Thyroid gland (tissue), 4 donors: ENCODE measurements around the gene PHB1. TPM values are rescaled to one million over a fixed set of nuclear protein-coding genes. Genes with fewer than 3 reads are reported as not detected.

Experiments
- DNase-seq, 2 donors: peaks; one replicate each; pipeline ENCODE4 v3.0.0-alpha.2; 2019
- H3K27ac ChIP-seq, 3 donors: fragments of 200-600 bp; sonication (generic); 1 replicate in 2 of 3; 2 replicates in 1 of 3; pipeline ENCODE4 v1.5.1; 2016 to 2019; ENCODE audit warnings: mild to moderate bottlenecking in 1 of 3, moderate library complexity in 1 of 3
- H3K27me3 ChIP-seq: fragments of 200-600 bp; sonication (generic); one replicate; pipeline ENCODE4 v1.5.1; 2019
- H3K36me3 ChIP-seq, 2 donors: fragments of 200-600 bp; sonication (generic); one replicate each; pipeline ENCODE4 v1.5.1; 2016 to 2019
- H3K4me1 ChIP-seq, 2 donors: fragments of 200-600 bp; sonication (generic); one replicate each; pipeline ENCODE4 v1.5.1; 2017 to 2019
- H3K4me3 ChIP-seq, 3 donors: fragments of 200-600 bp; sonication (generic); replicated peaks in 1 of 3; 1 replicate in 2 of 3; 2 replicates in 1 of 3; pipeline ENCODE4 v1.5.1; 2016; ENCODE audit warnings: mild to moderate bottlenecking in 1 of 3
- H3K9me3 ChIP-seq: fragments of 200-600 bp; sonication (generic); one replicate; pipeline ENCODE4 v1.5.1; 2017
- POLR2A ChIP-seq, 2 donors: fragments of 450-650 bp; IDR thresholded peaks; one replicate each; pipeline ENCODE4 v1.6.1; 2017; ENCODE audit warnings: antibody characterized with exemption in 2 of 2, mild to moderate bottlenecking in 2 of 2, moderate library complexity in 1 of 2
- WGBS, 2 donors: methylation state at CpG; one replicate each; pipeline ENCODE4 v1.1.5; 2017; 5-methylcytosine and 5-hydroxymethylcytosine counted together
- intact Hi-C: fragments of 100-400 bp; cut with DNase I; formaldehyde crosslinking; loops from one replicate; pipeline ENCODE4 v1.15.1; 2023
- total RNA-seq, 4 donors: library from RNA; depleted of rRNA; stranded (reverse); fragments of >200 nt; gene quantifications; one replicate each; pipeline ENCODE4 v1.2.3, GENCODE V29; 2016
- TF ChIP-seq, protein P1 (sequence below), 6 experiments: fragments of 200-600 bp in 3 of 6; fragments of 450-650 bp in 3 of 6; sonication (generic) in 3 of 6; IDR thresholded peaks; one replicate each; pipeline ENCODE4 v1.5.1; 2016 to 2019; ENCODE audit warnings: antibody characterized with exemption in 6 of 6, mild to moderate bottlenecking in 2 of 6, inconsistent platforms in 1 of 6, moderate library complexity in 1 of 6

The PHB1 gene
- total RNA-seq, 4 donors from 2014 or later: 77.5 to 129 (median 103) TPM

DNA sequence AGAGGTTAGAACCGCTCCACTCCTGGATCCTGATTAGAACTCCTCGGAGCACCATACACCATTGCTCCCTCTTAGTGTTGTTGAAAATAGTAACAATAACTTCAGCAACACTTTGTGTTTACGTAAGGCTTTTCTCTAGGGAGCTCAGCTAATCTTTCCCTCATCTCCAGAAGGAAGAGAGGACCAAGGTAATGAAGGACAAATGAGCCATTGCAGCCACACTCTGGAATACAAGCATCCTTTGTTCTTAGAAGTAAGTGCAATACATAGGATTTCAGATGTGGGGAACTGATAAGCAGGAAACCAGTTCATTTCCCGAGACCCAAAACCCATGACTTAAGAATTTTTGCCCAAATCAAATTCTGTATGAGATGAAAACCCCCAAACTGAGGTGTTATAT lies 29.7 kb downstream of the PHB1 start:
- Histone ChIP-seq H3K27me3 (no peaks in the 10 kb centered on the region), H3K4me3 (no peak overlapping the region), H3K4me1 (no peaks in the 10 kb centered on the region), H3K9me3 (no peaks in the 10 kb centered on the region), H3K27ac (no peak overlapping the region), H3K36me3 (no peaks in the 10 kb centered on the region)
- intact Hi-C loops: no loop called here
- DNase-seq: no peak
- TF ChIP-seq, protein P1, sequence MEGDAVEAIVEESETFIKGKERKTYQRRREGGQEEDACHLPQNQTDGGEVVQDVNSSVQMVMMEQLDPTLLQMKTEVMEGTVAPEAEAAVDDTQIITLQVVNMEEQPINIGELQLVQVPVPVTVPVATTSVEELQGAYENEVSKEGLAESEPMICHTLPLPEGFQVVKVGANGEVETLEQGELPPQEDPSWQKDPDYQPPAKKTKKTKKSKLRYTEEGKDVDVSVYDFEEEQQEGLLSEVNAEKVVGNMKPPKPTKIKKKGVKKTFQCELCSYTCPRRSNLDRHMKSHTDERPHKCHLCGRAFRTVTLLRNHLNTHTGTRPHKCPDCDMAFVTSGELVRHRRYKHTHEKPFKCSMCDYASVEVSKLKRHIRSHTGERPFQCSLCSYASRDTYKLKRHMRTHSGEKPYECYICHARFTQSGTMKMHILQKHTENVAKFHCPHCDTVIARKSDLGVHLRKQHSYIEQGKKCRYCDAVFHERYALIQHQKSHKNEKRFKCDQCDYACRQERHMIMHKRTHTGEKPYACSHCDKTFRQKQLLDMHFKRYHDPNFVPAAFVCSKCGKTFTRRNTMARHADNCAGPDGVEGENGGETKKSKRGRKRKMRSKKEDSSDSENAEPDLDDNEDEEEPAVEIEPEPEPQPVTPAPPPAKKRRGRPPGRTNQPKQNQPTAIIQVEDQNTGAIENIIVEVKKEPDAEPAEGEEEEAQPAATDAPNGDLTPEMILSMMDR (IDR thresholded peaks at IDR 0.05): no peak
- no peak for TF ChIP-seq POLR2A (IDR thresholded peaks at IDR 0.05)
- WGBS, 2 donors: 84 to 91% methylated on average over 4 of the region's 4 CpGs

GRCh38 chr17:49383060-49383459 lies 31.6 kb downstream of the PHB1 start:
- Histone ChIP-seq H3K36me3 (no peaks in the 10 kb centered on the region), H3K27me3 (no peaks in the 10 kb centered on the region), H3K9me3 (no peaks in the 10 kb centered on the region), H3K27ac (no peak overlapping the region), H3K4me3 (no peak overlapping the region), H3K4me1 (no peaks in the 10 kb centered on the region)
- no peak for DNase-seq
- intact Hi-C loops: no loop called here
- TF ChIP-seq, protein P1 (IDR thresholded peaks at IDR 0.05): no peak
- no peak for TF ChIP-seq POLR2A (IDR thresholded peaks at IDR 0.05)
- 90 to 93% methylated on average over 10 of the region's 10 CpGs for WGBS, 2 donors

DNA sequence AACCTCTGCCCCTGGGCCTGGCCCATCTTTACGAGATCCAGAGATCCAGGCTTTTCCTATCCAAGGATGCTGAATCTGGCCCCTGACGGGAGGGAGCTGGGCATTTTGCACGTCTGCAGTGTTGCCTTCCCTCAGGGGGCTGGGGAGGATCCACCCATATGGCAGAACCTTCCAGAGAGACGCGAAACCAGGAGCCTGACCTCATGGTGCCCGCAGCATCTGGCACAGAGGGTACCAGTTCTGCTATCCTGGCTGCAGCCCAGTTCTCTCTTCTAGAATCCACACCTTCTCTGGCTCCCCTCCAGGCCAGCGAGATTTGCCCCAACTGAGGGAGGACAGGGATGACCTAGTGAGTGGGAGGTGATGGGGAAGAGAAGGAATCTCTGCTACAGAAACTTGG lies 32.1 kb downstream of the PHB1 start:
- Histone ChIP-seq H3K27me3 (no peaks in the 10 kb centered on the region), H3K4me3 (no peak overlapping the region), H3K4me1 (no peaks in the 10 kb centered on the region), H3K36me3 (no peaks in the 10 kb centered on the region), H3K27ac (no peak overlapping the region), H3K9me3 (no peaks in the 10 kb centered on the region)
- TF ChIP-seq, protein P1 (IDR thresholded peaks at IDR 0.05): no peak
- intact Hi-C loops: no loop called here
- 77 to 82% methylated on average over 7 of the region's 7 CpGs for WGBS, 2 donors
- DNase-seq: no peak

DNA sequence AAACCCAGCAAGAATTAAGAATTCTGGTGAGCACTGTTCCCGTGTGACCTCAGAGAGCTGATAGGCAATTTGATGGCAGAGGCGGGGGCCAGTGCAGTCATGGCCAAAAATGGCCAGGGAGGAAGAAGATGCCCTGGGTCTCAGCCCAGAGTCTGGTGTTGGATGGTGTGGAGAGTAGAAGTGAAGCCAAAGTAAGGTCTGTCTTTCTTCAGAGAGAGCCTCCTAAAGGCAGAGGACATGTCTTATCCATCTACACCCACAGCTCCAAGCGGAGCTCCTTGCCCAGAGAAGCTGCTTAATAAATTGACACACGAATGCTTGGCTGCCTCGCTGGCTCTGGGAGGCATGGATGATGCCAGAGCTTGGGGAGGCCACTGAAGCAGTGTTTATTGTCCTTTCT lies 32.9 kb downstream of the PHB1 start:
- H3K27ac ChIP-seq: no peak overlapping the region
- H3K9me3 ChIP-seq: no peaks in the 10 kb centered on the region
- no peaks in the 10 kb centered on the region for H3K36me3 ChIP-seq
- DNase-seq: no peak
- H3K4me1 ChIP-seq: no peaks in the 10 kb centered on the region
- no peaks in the 10 kb centered on the region for H3K27me3 ChIP-seq
- H3K4me3 ChIP-seq: no peak overlapping the region
- no peak for TF ChIP-seq POLR2A (IDR thresholded peaks at IDR 0.05)
- TF ChIP-seq, protein P1 (IDR thresholded peaks at IDR 0.05): no peak
- WGBS, 2 donors: 74 to 81% methylated on average over 5 of the region's 5 CpGs
- intact Hi-C loops: no loop called here

- WGBS, 2 donors: 83 to 85% methylated on average over 1 of the region's 1 CpG
- peak in 1 of 2 donors; percentile 12 for DNase-seq
- Histone ChIP-seq H3K4me3 (no peak overlapping the region), H3K27me3 (no peaks in the 10 kb centered on the region), H3K27ac (no peak overlapping the region), H3K36me3 (no peaks in the 10 kb centered on the region), H3K9me3 (no peaks in the 10 kb centered on the region), H3K4me1 (no peaks in the 10 kb centered on the region)
- intact Hi-C loops: no loop called here
- TF ChIP-seq, protein P1 (IDR thresholded peaks at IDR 0.05): no peak
Measured at GRCh38 chr17:49381033-49381432, 33.6 kb downstream of the PHB1 start.
